Suprapubic skin (tissue), 3 donors: ENCODE measurements around the gene HOXC13.

Source experiments
- POLR2AphosphoS5 ChIP-seq, 3 donors: sonication (generic); formaldehyde crosslinking; IDR thresholded peaks; one replicate each; pipeline ENCODE4 v1.6.1; 2017; ENCODE audit warnings: antibody characterized with exemption in 3 of 3
- TF ChIP-seq, protein P1 (sequence below), 2 donors: fragments of 200-600 bp in 1 of 2; fragments of 450-650 bp in 1 of 2; sonication (generic) in 1 of 2; IDR thresholded peaks; one replicate each; pipeline ENCODE4 v1.5.1; 2016 to 2019; ENCODE audit warnings: antibody characterized with exemption in 2 of 2, mild to moderate bottlenecking in 1 of 2, moderate library complexity in 1 of 2

DNA sequence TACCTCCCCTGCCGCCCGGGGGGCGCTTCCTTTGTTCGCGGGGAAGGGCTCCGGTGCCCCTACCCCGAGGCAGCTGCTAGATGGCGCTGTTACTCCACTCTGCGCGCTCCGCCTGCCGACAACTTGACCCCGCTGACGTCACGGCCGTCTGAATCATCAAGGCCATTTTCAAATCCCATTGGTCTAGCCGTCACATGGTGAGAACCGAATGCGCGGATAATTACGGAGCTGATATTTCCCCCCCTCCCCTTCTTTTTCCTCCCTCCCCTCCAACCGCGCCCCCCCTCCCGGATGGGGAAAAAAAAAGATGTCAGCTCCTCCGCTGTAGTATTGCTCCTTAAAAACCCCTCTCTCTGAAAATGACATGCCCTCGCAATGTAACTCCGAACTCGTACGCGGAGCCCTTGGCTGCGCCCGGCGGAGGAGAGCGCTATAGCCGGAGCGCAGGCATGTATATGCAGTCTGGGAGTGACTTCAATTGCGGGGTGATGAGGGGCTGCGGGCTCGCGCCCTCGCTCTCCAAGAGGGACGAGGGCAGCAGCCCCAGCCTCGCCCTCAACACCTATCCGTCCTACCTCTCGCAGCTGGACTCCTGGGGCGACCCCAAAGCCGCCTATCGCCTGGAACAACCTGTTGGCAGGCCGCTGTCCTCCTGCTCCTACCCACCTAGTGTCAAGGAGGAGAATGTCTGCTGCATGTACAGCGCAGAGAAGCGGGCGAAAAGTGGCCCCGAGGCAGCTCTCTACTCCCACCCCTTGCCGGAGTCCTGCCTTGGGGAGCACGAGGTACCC is 46.5 kb downstream of the HOXC13 start, which contains the start of gene HOXC10:
- TF ChIP-seq, protein P1, sequence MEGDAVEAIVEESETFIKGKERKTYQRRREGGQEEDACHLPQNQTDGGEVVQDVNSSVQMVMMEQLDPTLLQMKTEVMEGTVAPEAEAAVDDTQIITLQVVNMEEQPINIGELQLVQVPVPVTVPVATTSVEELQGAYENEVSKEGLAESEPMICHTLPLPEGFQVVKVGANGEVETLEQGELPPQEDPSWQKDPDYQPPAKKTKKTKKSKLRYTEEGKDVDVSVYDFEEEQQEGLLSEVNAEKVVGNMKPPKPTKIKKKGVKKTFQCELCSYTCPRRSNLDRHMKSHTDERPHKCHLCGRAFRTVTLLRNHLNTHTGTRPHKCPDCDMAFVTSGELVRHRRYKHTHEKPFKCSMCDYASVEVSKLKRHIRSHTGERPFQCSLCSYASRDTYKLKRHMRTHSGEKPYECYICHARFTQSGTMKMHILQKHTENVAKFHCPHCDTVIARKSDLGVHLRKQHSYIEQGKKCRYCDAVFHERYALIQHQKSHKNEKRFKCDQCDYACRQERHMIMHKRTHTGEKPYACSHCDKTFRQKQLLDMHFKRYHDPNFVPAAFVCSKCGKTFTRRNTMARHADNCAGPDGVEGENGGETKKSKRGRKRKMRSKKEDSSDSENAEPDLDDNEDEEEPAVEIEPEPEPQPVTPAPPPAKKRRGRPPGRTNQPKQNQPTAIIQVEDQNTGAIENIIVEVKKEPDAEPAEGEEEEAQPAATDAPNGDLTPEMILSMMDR (IDR thresholded peaks at IDR 0.05), result peak; percentile 80 to 85
- TF ChIP-seq POLR2AphosphoS5 (IDR thresholded peaks at IDR 0.05), result peak in 2 of 3 donors; percentile 35 to 51
